Amygdala (tissue), 56 donors: ENCODE results near the gene MESP1.

Experiments used
- DNase-seq, 56 donors: peaks; one replicate each; lab custom pipeline; 2025; lab: John Stamatoyannopoulos, UW

MESP1 gene

GRCh38 chr15:89732451-89733172 is 18.4 kb downstream of the MESP1 start:
- DNase-seq, result no peak

GRCh38 chr15:89731275-89731674 is 19.8 kb downstream of the MESP1 start:
- no peak for DNase-seq

GRCh38 chr15:89728254-89728653 is 22.8 kb downstream of the MESP1 start:
- DNase-seq, result no peak

GRCh38 chr15:89725064-89725463 is 26.0 kb downstream of the MESP1 start:
- no peak for DNase-seq

- no peak for DNase-seq
Measured at GRCh38 chr15:89724621-89725020, 26.4 kb downstream of the MESP1 start.

- no peak for DNase-seq
Measured at GRCh38 chr15:89723031-89723430, 28.0 kb downstream of the MESP1 start.

GRCh38 chr15:89714775-89715174 is 36.3 kb downstream of the MESP1 start:
- no peak for DNase-seq

GRCh38 chr15:89707577-89707976 is 43.5 kb downstream of the MESP1 start:
- no peak for DNase-seq

GRCh38 chr15:89704411-89704810 is 46.6 kb downstream of the MESP1 start:
- no peak for DNase-seq
